Tibial nerve (tissue), 3 donors: Measurements from ENCODE around the gene SMIM35.

Experiments used
- POLR2A ChIP-seq, 2 donors: fragments of 450-650 bp; IDR thresholded peaks; one replicate each; pipeline ENCODE4 v1.6.1; 2017; ENCODE audit warnings: antibody characterized with exemption in 2 of 2, mild to moderate bottlenecking in 2 of 2, moderate library complexity in 2 of 2
- TF ChIP-seq, protein P1 (sequence below), 5 experiments: fragments of 200-600 bp in 3 of 5; fragments of 450-650 bp in 2 of 5; sonication (generic) in 3 of 5; IDR thresholded peaks; one replicate each; pipeline ENCODE4 v1.5.1; 2016 to 2019; ENCODE audit warnings: antibody characterized with exemption in 5 of 5, mild to moderate bottlenecking in 3 of 5, moderate library complexity in 2 of 5

GRCh38 chr11:118080296-118080695 is 6.5 kb downstream of the SMIM35 start:
- TF ChIP-seq, protein P1, sequence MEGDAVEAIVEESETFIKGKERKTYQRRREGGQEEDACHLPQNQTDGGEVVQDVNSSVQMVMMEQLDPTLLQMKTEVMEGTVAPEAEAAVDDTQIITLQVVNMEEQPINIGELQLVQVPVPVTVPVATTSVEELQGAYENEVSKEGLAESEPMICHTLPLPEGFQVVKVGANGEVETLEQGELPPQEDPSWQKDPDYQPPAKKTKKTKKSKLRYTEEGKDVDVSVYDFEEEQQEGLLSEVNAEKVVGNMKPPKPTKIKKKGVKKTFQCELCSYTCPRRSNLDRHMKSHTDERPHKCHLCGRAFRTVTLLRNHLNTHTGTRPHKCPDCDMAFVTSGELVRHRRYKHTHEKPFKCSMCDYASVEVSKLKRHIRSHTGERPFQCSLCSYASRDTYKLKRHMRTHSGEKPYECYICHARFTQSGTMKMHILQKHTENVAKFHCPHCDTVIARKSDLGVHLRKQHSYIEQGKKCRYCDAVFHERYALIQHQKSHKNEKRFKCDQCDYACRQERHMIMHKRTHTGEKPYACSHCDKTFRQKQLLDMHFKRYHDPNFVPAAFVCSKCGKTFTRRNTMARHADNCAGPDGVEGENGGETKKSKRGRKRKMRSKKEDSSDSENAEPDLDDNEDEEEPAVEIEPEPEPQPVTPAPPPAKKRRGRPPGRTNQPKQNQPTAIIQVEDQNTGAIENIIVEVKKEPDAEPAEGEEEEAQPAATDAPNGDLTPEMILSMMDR (IDR thresholded peaks at IDR 0.05): no peak
- no peak for TF ChIP-seq POLR2A (IDR thresholded peaks at IDR 0.05)
